ENCODE results near the gene LRCOL1.

DNA sequence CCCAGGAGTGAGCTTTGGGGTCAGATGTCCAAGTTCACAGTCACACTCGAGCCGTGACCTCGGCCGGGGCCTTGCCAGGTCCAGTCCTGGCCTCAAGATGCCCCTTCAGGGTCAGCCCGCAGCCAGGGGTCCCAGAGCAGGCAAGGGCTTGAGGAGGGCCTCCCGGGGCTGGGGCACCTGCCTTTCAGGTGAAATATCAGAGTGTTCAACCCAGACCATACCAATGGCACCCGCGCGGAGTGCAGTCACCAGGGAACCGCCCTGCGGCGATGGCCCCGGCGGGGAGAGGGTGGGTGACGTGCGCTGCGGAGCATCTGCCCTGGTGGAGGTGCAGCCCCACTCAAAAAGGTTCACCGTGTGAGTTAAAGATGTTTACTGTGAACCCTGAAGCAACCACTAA is 16.9 kb downstream of the LRCOL1 start:
- TF ChIP-seq POLR2A (IDR thresholded peaks at IDR 0.05) (no peak), POLR2AphosphoS5 (IDR thresholded peaks at IDR 0.05; ENCODE audit: insufficient read depth in 1 of 2, low read depth in 1 of 2) (no peak)
- TF ChIP-seq, protein P1, sequence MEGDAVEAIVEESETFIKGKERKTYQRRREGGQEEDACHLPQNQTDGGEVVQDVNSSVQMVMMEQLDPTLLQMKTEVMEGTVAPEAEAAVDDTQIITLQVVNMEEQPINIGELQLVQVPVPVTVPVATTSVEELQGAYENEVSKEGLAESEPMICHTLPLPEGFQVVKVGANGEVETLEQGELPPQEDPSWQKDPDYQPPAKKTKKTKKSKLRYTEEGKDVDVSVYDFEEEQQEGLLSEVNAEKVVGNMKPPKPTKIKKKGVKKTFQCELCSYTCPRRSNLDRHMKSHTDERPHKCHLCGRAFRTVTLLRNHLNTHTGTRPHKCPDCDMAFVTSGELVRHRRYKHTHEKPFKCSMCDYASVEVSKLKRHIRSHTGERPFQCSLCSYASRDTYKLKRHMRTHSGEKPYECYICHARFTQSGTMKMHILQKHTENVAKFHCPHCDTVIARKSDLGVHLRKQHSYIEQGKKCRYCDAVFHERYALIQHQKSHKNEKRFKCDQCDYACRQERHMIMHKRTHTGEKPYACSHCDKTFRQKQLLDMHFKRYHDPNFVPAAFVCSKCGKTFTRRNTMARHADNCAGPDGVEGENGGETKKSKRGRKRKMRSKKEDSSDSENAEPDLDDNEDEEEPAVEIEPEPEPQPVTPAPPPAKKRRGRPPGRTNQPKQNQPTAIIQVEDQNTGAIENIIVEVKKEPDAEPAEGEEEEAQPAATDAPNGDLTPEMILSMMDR (IDR thresholded peaks at IDR 0.05) = no peak
